Endothelial cell of umbilical vein (primary cell): ENCODE measurements around the gene RPLP1.

Experiments used
- EZH2 ChIP-seq: IDR thresholded peaks from 2 replicates; pipeline ENCODE4 v1.6.1; 2012; ENCODE audit warnings: borderline replicate concordance, low read depth, mild to moderate bottlenecking, moderate library complexity, low read length, inconsistent platforms; ENCODE audit not compliant: severe bottlenecking
- FOS ChIP-seq: IDR thresholded peaks from 2 replicates; pipeline ENCODE4 v1.6.1; 2011; ENCODE audit warnings: mild to moderate bottlenecking, low read length, moderate library complexity, borderline replicate concordance; ENCODE audit not compliant: insufficient read depth
- JUN ChIP-seq: IDR thresholded peaks from 2 replicates; pipeline ENCODE4 v1.6.1; 2011; ENCODE audit warnings: borderline replicate concordance, low read depth; ENCODE audit not compliant: insufficient read length, insufficient read depth
- MYC ChIP-seq: IDR thresholded peaks from one replicate; pipeline ENCODE4 v1.6.1; 2011; ENCODE audit warnings: mild to moderate bottlenecking, low read depth, low read length
- POLR2A ChIP-seq: IDR thresholded peaks from 2 replicates; pipeline ENCODE4 v1.6.1; 2012; ENCODE audit warnings: low read depth, mild to moderate bottlenecking, control low read depth, low read length
- POLR2AphosphoS5 ChIP-seq: IDR thresholded peaks from 2 replicates; pipeline ENCODE4 v1.6.1; 2012; ENCODE audit warnings: low read depth, mild to moderate bottlenecking, control low read depth, low read length, moderate library complexity; ENCODE audit not compliant: insufficient read depth
- TF ChIP-seq, protein P1 (sequence below), 2 donors: IDR thresholded peaks; 1 replicate in 1 of 2; 2 replicates in 1 of 2; pipeline ENCODE4 v1.5.1; 2011; ENCODE audit warnings: low read length in 2 of 2, mild to moderate bottlenecking in 2 of 2, moderate library complexity in 2 of 2, control low read depth in 1 of 2, inconsistent platforms in 1 of 2, low read depth in 1 of 2; ENCODE audit not compliant: insufficient read depth in 1 of 2; ENCODE audit errors: extremely low read depth in 1 of 2
- TF ChIP-seq, protein P2 (sequence below): IDR thresholded peaks from 2 replicates; pipeline ENCODE4 v1.6.1; 2011; ENCODE audit not compliant: insufficient read depth, insufficient read length

DNA sequence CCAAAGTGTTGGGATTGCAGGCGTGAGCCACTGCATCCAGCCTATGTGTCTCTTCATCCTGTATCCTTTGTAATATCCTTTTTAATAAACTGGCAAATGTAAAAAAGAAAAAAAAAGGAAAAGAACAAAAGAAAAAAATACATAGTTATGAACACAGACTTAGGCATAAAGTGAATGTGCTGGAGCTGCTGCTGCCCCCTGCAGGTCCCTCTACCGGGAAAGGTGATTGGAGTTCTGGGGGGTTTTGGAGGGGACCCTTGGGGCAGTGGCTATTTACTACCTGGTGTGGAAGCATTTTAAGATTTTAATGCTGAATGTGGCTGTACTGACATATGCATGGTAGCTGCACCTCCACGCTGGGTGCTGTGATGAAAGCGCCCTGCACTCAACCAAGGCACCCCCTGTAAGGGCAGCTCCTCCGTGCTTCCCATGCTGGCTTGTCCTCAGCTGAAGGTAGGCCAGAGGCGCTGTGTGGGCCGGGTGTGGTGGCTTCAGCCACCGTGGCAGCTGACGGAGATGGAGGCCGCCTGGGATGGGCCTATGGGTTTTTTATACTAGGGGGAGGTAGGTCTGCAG lies 49.9 kb downstream of the RPLP1 start:
- TF ChIP-seq, protein P1, sequence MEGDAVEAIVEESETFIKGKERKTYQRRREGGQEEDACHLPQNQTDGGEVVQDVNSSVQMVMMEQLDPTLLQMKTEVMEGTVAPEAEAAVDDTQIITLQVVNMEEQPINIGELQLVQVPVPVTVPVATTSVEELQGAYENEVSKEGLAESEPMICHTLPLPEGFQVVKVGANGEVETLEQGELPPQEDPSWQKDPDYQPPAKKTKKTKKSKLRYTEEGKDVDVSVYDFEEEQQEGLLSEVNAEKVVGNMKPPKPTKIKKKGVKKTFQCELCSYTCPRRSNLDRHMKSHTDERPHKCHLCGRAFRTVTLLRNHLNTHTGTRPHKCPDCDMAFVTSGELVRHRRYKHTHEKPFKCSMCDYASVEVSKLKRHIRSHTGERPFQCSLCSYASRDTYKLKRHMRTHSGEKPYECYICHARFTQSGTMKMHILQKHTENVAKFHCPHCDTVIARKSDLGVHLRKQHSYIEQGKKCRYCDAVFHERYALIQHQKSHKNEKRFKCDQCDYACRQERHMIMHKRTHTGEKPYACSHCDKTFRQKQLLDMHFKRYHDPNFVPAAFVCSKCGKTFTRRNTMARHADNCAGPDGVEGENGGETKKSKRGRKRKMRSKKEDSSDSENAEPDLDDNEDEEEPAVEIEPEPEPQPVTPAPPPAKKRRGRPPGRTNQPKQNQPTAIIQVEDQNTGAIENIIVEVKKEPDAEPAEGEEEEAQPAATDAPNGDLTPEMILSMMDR (IDR thresholded peaks at IDR 0.05; ENCODE audit: extremely low read depth in 1 of 2, insufficient read depth in 1 of 2, low read depth in 1 of 2, low read length in 2 of 2): no peak
- TF ChIP-seq POLR2A: no peak
- TF ChIP-seq POLR2AphosphoS5: no peak
- no peak for TF ChIP-seq EZH2
- no peak for TF ChIP-seq MYC
- no peak for TF ChIP-seq JUN
- TF ChIP-seq, protein P2, sequence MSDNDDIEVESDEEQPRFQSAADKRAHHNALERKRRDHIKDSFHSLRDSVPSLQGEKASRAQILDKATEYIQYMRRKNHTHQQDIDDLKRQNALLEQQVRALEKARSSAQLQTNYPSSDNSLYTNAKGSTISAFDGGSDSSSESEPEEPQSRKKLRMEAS: no peak
- TF ChIP-seq FOS: no peak
